ENCODE measurements around the gene TRAPPC8. TPM values are rescaled to one million over a fixed set of nuclear protein-coding genes. Genes with fewer than 3 reads are reported as not detected.
"Not testable (repeated sequence)": the region's sequence is repeated elsewhere in the genome, so short reads cannot be mapped to it uniquely, and the experiment has no call there.

The TRAPPC8 gene
- total and polyA plus RNA-seq, 11 donors, result 9.5 to 41.9 (median 29.4) TPM

- Histone ChIP-seq H3K36me3 (no peaks in the 10 kb centered on the region), H3K27ac (no peak overlapping the region), H3K4me1 (no peaks in the 10 kb centered on the region), H3K9me3 (no peaks in the 10 kb centered on the region), H3K27me3 (no peaks in the 10 kb centered on the region), H3K4me3 (no peak overlapping the region)
- 18 to 25% (median 22%) methylated on average over 3 of the region's 3 CpGs for WGBS, 4 donors
- intact Hi-C loops (cut with DNase I), result no loop called here
- DNase-seq, result no peak
- no peak for ATAC-seq
- TF ChIP-seq POLR2A (IDR thresholded peaks at IDR 0.05), result no peak
- no peak for TF ChIP-seq CTCF (IDR thresholded peaks at IDR 0.05)
These were observed 128.8 kb downstream of the TRAPPC8 start for GRCh38 chr18:31814132-31814531.

GRCh38 chr18:31810336-31811130, 132.4 kb downstream of the TRAPPC8 start:
- ATAC-seq; H3K27me3 ChIP-seq; H3K4me3 ChIP-seq; H3K36me3 ChIP-seq; H3K9me3 ChIP-seq; H3K4me1 ChIP-seq; H3K27ac ChIP-seq; DNase-seq; intact Hi-C loops (cut with DNase I): not testable (repeated sequence)
- WGBS, 4 donors, result 77 to 80% (median 79%) methylated on average over 7 of the region's 7 CpGs

DNA sequence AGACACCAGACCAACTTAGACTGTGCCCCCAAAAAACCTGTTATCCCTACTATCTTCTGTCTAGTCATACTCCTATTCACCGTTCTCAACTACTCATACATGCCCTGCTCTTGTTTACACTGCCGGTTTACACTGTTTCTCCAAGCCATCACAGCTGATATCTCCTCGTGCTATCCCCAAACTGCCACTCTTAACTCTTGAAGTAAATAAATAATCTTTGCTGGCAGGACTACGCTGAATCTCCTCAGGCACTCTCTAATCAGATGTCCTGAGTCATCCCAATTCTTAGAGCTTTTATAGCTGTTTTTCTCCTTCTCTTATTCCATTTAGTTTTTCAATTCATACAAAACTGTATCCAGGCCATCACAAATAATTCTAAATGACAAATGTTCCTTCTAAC, 133.9 kb downstream of the TRAPPC8 start:
- WGBS, 4 donors, result 50 to 66% (median 57%) methylated on average over 3 to 4 of the region's 4 CpGs
- H3K36me3 ChIP-seq; H3K4me3 ChIP-seq; DNase-seq; H3K9me3 ChIP-seq; H3K27me3 ChIP-seq; intact Hi-C loops (cut with DNase I); ATAC-seq; H3K4me1 ChIP-seq; H3K27ac ChIP-seq: not testable (repeated sequence)

GRCh38 chr18:31801078-31801477, 141.8 kb downstream of the TRAPPC8 start:
- ATAC-seq (no peak), DNase-seq (no peak)
- H3K27me3 ChIP-seq, result no peaks in the 10 kb centered on the region
- no peak overlapping the region for H3K4me3 ChIP-seq
- TF ChIP-seq POLR2A (IDR thresholded peaks at IDR 0.05), result no peak
- TF ChIP-seq CTCF (IDR thresholded peaks at IDR 0.05), result no peak
- WGBS, 4 donors, result 71 to 81% (median 76%) methylated on average over 2 of the region's 2 CpGs
- no peaks in the 10 kb centered on the region for H3K4me1 ChIP-seq
- H3K27ac ChIP-seq, result no peak overlapping the region
- intact Hi-C loops (cut with DNase I), result no loop called here
- no peaks in the 10 kb centered on the region for H3K9me3 ChIP-seq
- H3K36me3 ChIP-seq, result no peaks in the 10 kb centered on the region

GRCh38 chr18:31799257-31799656, 143.7 kb downstream of the TRAPPC8 start:
- intact Hi-C loops (cut with DNase I); H3K4me3 ChIP-seq; H3K27me3 ChIP-seq; H3K9me3 ChIP-seq; DNase-seq; H3K36me3 ChIP-seq; ATAC-seq; H3K4me1 ChIP-seq; H3K27ac ChIP-seq: not testable (repeated sequence)
- WGBS, 4 donors, result 83 to 97% (median 89%) methylated on average over 5 of the region's 5 CpGs

GRCh38 chr18:31798399-31798798, 144.5 kb downstream of the TRAPPC8 start:
- Histone ChIP-seq H3K27me3 (no peaks in the 10 kb centered on the region), H3K4me1 (no peaks in the 10 kb centered on the region), H3K36me3 (no peaks in the 10 kb centered on the region), H3K4me3 (no peak overlapping the region), H3K27ac (no peak overlapping the region), H3K9me3 (no peaks in the 10 kb centered on the region)
- WGBS, 4 donors, result 42 to 87% (median 73%) methylated on average over 2 of the region's 2 CpGs
- no peak for TF ChIP-seq CTCF (IDR thresholded peaks at IDR 0.05)
- TF ChIP-seq POLR2A (IDR thresholded peaks at IDR 0.05), result no peak
- ATAC-seq, result no peak
- no peak for DNase-seq
- intact Hi-C loops (cut with DNase I), result no loop called here
